ENCODE data around the gene RFC1.
"Not testable (repeated sequence)": the region's sequence is repeated elsewhere in the genome, so short reads cannot be mapped to it uniquely, and the experiment has no call there.

Gene RFC1

DNA sequence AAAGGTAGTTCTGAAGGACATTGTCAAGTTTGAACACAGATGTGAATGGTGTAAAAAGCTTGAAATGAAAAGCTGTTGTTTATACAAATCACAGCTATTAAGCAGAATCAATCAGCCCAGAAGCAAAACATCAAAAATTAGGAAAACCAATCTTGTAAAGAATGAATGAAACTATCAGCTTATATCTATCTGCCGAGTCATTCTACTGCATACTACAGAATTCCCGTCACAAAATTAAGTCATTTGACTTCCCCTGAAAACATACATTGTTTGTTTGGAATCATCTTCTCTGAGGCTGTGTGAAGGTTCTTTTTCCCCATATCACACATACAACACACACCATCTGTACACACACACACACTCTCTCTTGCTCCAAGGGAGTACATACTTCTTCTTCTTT, 80.3 kb downstream of the RFC1 start:
- no peak for TF ChIP-seq CTCF (conservative IDR thresholded peaks at IDR 0.05; ENCODE audit: low read depth)

DNA sequence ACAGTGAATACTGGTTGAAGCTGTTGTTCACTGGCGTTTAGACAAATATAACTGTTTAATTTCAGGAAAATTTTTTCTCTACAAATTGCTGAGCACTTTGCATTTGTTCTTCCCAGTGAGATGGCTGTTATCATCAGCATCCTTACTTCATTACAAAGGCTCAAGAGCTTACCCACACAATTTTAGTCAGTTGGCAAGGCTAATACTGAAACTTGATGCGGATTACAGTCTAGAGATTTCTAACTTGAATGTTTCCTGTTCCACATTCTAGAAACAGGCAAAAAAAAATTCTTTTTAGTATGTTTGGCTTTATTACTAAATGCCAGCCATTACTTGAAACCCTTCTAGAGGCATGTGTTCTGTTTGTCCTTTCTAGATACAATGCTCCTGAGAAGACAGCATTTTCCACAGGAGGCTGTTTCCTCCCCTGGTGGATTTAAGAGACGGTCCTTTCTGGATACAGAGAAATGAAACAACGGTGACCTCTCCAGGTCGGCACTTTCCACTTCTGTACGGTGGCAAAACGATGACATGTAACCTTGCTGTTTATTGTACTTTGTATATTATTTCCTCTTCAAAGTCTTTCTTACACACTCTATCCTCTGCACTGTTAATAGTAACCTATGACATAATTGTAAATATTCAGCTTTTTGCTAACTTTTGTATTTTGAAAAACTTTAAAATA, 80.9 kb downstream of the RFC1 start:
- ChIA-PET CTCF (no interaction called here), POLR2A (ENCODE audit: low non-redundant PET) (no interaction called here)
- no peak overlapping the region for H3K27ac ChIP-seq

More for the DNA sequence above, 80.3 kb downstream of the RFC1 start:
- POLR2A ChIA-PET (ENCODE audit: low non-redundant PET): no interaction called here
- H3K27ac ChIP-seq: no peak overlapping the region
- DNase-seq (ENCODE audit: low spot score): no peak
- CTCF ChIA-PET: no interaction called here

GRCh38 chr4:39280770-39281169, 85.4 kb downstream of the RFC1 start:
- no peak for DNase-seq (ENCODE audit: low spot score)
- H3K27ac ChIP-seq: no peak overlapping the region
- TF ChIP-seq CTCF (conservative IDR thresholded peaks at IDR 0.05; ENCODE audit: low read depth): no peak
- ChIA-PET POLR2A (ENCODE audit: low non-redundant PET) (no interaction called here), CTCF (no interaction called here)

More for the DNA sequence above, 80.9 kb downstream of the RFC1 start:
- no peak for TF ChIP-seq CTCF (conservative IDR thresholded peaks at IDR 0.05; ENCODE audit: low read depth)
- no peak for DNase-seq (ENCODE audit: low spot score)

DNA sequence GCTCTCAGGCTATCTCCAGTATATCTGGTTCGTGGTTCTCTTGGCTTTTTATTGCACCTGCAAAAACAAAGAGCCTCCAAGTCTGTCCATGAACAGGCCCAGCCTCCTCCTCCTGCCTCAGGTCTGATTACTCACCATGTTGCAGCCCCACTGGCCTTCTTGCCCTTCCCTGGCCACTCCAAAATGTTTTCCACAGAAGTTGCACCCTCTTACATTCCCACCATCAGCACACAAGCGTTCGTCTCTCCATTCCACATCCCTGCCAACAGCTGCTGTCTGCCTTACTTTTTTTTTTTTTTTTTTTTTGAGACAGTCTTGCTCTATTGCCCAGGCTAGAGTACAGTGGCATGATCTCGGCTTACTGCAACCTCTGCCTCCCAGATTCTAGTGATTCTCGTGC, 86.7 kb downstream of the RFC1 start:
- TF ChIP-seq CTCF (conservative IDR thresholded peaks at IDR 0.05; ENCODE audit: low read depth): no peak
- ChIA-PET CTCF (no interaction called here), POLR2A (ENCODE audit: low non-redundant PET) (no interaction called here)
- no peak for DNase-seq (ENCODE audit: low spot score)
- no peak overlapping the region for H3K27ac ChIP-seq

GRCh38 chr4:39278476-39278875, 87.7 kb downstream of the RFC1 start:
- DNase-seq (ENCODE audit: low spot score): no peak
- TF ChIP-seq CTCF (conservative IDR thresholded peaks at IDR 0.05; ENCODE audit: low read depth): no peak
- no peak overlapping the region for H3K27ac ChIP-seq
- ChIA-PET POLR2A (ENCODE audit: low non-redundant PET) (no interaction called here), CTCF (no interaction called here)

GRCh38 chr4:39277661-39278060, 88.5 kb downstream of the RFC1 start:
- POLR2A ChIA-PET (ENCODE audit: low non-redundant PET); DNase-seq (ENCODE audit: low spot score); H3K27ac ChIP-seq; CTCF ChIA-PET: not testable (repeated sequence)

DNA sequence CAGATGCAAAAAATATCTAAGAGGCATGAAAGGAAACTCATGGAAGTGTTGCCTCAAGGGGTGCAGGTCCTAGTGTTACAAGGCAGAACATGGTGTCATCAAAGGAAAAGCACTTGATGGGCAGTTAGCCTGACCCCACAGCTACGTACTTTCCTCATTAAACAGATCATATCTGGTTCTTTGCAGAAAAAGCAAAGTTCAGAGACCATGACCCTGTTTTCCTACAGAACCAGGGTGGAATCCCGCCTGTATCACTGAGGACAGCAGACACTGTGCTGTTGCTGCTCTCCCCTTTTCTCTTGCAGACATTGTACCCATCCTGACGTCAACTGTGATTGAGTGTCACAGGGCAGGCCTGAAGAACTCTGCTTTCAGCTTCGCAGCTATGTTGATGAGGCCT, 91.7 kb downstream of the RFC1 start:
- DNase-seq (ENCODE audit: low spot score): no peak
- CTCF ChIA-PET: interaction anchor here (0.7 kb wide), 1 partner anchor 109 kb away, joined by 5 read pairs; no protein-coding TSS in a partner anchor
- no peak for TF ChIP-seq CTCF (conservative IDR thresholded peaks at IDR 0.05; ENCODE audit: low read depth)
- POLR2A ChIA-PET (ENCODE audit: low non-redundant PET): no interaction called here
- no peak overlapping the region for H3K27ac ChIP-seq

Data from RWPE1 (cell line).